OCI-LY7 (cell line): ENCODE results near the gene NMRK2. TPM values are rescaled to one million over a fixed set of nuclear protein-coding genes. Genes with fewer than 3 reads are reported as not detected.
"Not testable (repeated sequence)": the region's sequence is repeated elsewhere in the genome, so short reads cannot be mapped to it uniquely, and the experiment has no call there.

Source experiments
- BruUV-seq: library from RNA; stranded (reverse); fragments of 400-500 nt; replicated peaks from 2 replicates; lab custom pipeline; 2021; lab: Mats Ljungman, UMichigan
- CTCF ChIA-PET: fragments of 300-600 bp; sonication (Branson Sonifier 250); formaldehyde crosslinking; loops from one replicate; lab custom pipeline; 2022; ENCODE audit warnings: antibody characterized with exemption; ENCODE audit not compliant: unreplicated experiment; lab: Charles Lee
- POLR2A ChIA-PET: fragments of 300-600 bp; sonication (Branson Sonifier 250); formaldehyde crosslinking; loops from one replicate; lab custom pipeline; 2022; ENCODE audit warnings: antibody characterized with exemption; lab: Charles Lee
- DNase-seq: peaks from one replicate; pipeline ENCODE4 v3.0.0-alpha.2; 2015; ENCODE audit warnings: low spot score
- H2AFZ ChIP-seq: fragments of 200-600 bp; sonication (generic), shearing (Covaris generic); 2 replicates; pipeline ENCODE4 v1.6.1; 2014; ENCODE audit warnings: mild to moderate bottlenecking, antibody characterized with exemption, low read length, moderate library complexity
- H3K27ac ChIP-seq: fragments of 200-600 bp; sonication (generic); 2 replicates; pipeline ENCODE4 v1.5.1; 2014; ENCODE audit warnings: mixed run types, low read depth, mild to moderate bottlenecking, moderate library complexity, low read length, inconsistent platforms; ENCODE audit not compliant: poor library complexity, severe bottlenecking
- H3K36me3 ChIP-seq: fragments of 200-600 bp; sonication (generic); 2 replicates; pipeline ENCODE4 v1.6.1; 2014; ENCODE audit warnings: mild to moderate bottlenecking, antibody characterized with exemption, low read length, moderate library complexity, mixed read lengths; ENCODE audit not compliant: insufficient read depth
- H3K4me1 ChIP-seq: fragments of 200-600 bp; sonication (generic); 2 replicates; pipeline ENCODE4 v1.5.1; 2014; ENCODE audit warnings: mild to moderate bottlenecking, low read length; ENCODE audit not compliant: insufficient read depth, poor library complexity, severe bottlenecking
- H3K4me2 ChIP-seq: fragments of 200-600 bp; sonication (generic); 2 replicates; pipeline ENCODE4 v1.6.1; 2014; ENCODE audit warnings: mild to moderate bottlenecking, low read length
- H3K4me3 ChIP-seq: fragments of 200-600 bp; sonication (generic); 2 replicates; pipeline ENCODE4 v1.5.1; 2014; ENCODE audit warnings: mild to moderate bottlenecking, low read depth, low read length; ENCODE audit not compliant: poor library complexity, severe bottlenecking
- H3K79me2 ChIP-seq: fragments of 200-600 bp; sonication (generic); 2 replicates; pipeline ENCODE4 v1.6.1; 2016; ENCODE audit warnings: low read depth, mild to moderate bottlenecking, low read length, moderate library complexity, mixed read lengths; ENCODE audit not compliant: insufficient read depth
- H3K9me2 ChIP-seq: fragments of 200-600 bp; sonication (generic); 2 replicates; pipeline ENCODE4 v1.6.1; 2016; ENCODE audit warnings: mild to moderate bottlenecking, low read length, mixed read lengths; ENCODE audit not compliant: insufficient read depth
- H3K9me3 ChIP-seq: fragments of 200-600 bp; sonication (generic); 2 replicates; pipeline ENCODE4 v1.6.1; 2014; ENCODE audit warnings: mild to moderate bottlenecking, mixed run types, low read length, mixed read lengths
- H4K20me1 ChIP-seq: fragments of 200-600 bp; sonication (generic); 2 replicates; pipeline ENCODE4 v1.6.1; 2014; ENCODE audit warnings: mild to moderate bottlenecking, antibody characterized with exemption, low read length, moderate library complexity, mixed read lengths; ENCODE audit not compliant: insufficient read depth
- CTCF ChIP-seq: fragments of 200-600 bp; sonication (generic); conservative IDR thresholded peaks from 2 replicates; pipeline ENCODE4 v1.5.1; 2014; ENCODE audit warnings: mild to moderate bottlenecking, antibody characterized with exemption, low read length, moderate library complexity, mixed read lengths
- EZH2phosphoT487 ChIP-seq: fragments of 200-600 bp; sonication (generic); IDR thresholded peaks from 2 replicates; pipeline ENCODE4 v1.6.1; 2018; ENCODE audit warnings: low read depth, borderline replicate concordance, mild to moderate bottlenecking, mixed run types, antibody characterized with exemption, low read length, moderate library complexity, mixed read lengths
- intact Hi-C: fragments of 100-400 bp; cut with micrococcal nuclease; formaldehyde crosslinking; loops from one replicate; pipeline ENCODE4 v1.10.0; 2022; ENCODE audit not compliant: unreplicated experiment
- total RNA-seq, 2 experiments: library from RNA; depleted of rRNA in 1 of 2; stranded (reverse); fragments of >200 nt in 1 of 2; shearing (Covaris generic) in 1 of 2; gene quantifications; 2 replicates each; pipeline ENCODE4 v1.2.3, GENCODE V29; 2014 to 2022

Gene NMRK2
- total RNA-seq, 2 experiments from 2014 or later: not detected

GRCh38 chr19:3950871-3951861, 18.3 kb downstream of the NMRK2 start:
- ChIA-PET CTCF (no interaction called here), POLR2A (no interaction called here)
- no peaks in the 10 kb centered on the region for H3K9me2 ChIP-seq
- H3K4me3 ChIP-seq: no peak overlapping the region
- no peak for TF ChIP-seq EZH2phosphoT487
- TF ChIP-seq CTCF: no peak
- H3K9me3 ChIP-seq: no peaks in the 10 kb centered on the region
- H3K79me2 ChIP-seq: no peaks in the 10 kb centered on the region
- no peaks in the 10 kb centered on the region for H3K4me1 ChIP-seq
- no peak overlapping the region for H3K27ac ChIP-seq
- no TSS peak for BruUV-seq
- H4K20me1 ChIP-seq: no peaks in the 10 kb centered on the region
- no peak for DNase-seq
- H3K36me3 ChIP-seq: peaks cover 5% of the 10 kb centered on the region; the same call in 1 of the 2 replicates
- H3K4me2 ChIP-seq: no peak overlapping the region
- intact Hi-C loops: no loop called here
- no peak overlapping the region for H2AFZ ChIP-seq

- H3K9me2 ChIP-seq, H3K4me3 ChIP-seq, DNase-seq, H3K79me2 ChIP-seq, H4K20me1 ChIP-seq, CTCF ChIA-PET, H2AFZ ChIP-seq, H3K4me2 ChIP-seq, BruUV-seq, H3K4me1 ChIP-seq, H3K9me3 ChIP-seq, H3K27ac ChIP-seq, intact Hi-C loops: not testable (repeated sequence)
- POLR2A ChIA-PET: interaction anchor here (0.7 kb wide), 1 partner anchor 17 kb away, joined by 3 read pairs; no protein-coding TSS in a partner anchor
- peaks cover 13% of the 10 kb centered on the region for H3K36me3 ChIP-seq
These were observed 19.9 kb downstream of the NMRK2 start for GRCh38 chr19:3952755-3953276.

- ChIA-PET CTCF (no interaction called here), POLR2A (interaction anchor here (0.7 kb wide), 1 partner anchor 1267 kb away, joined by 6 read pairs; no protein-coding TSS in a partner anchor)
- Histone ChIP-seq H3K4me3 (no peak overlapping the region), H2AFZ (no peak overlapping the region), H3K36me3 (peaks cover 20% of the 10 kb centered on the region), H3K4me2 (no peak overlapping the region), H3K79me2 (no peaks in the 10 kb centered on the region), H3K9me2 (no peaks in the 10 kb centered on the region), H3K4me1 (no peaks in the 10 kb centered on the region), H3K27ac (no peak overlapping the region), H4K20me1 (no peaks in the 10 kb centered on the region), H3K9me3 (no peaks in the 10 kb centered on the region)
- no peak for TF ChIP-seq EZH2phosphoT487
- TF ChIP-seq CTCF: no peak
- DNase-seq: no peak
- intact Hi-C loops: no loop called here
- no TSS peak for BruUV-seq
These were observed 21.2 kb downstream of the NMRK2 start for GRCh38 chr19:3954107-3954506.

GRCh38 chr19:3955276-3955675, 22.4 kb downstream of the NMRK2 start:
- H3K4me3 ChIP-seq, H3K79me2 ChIP-seq, H3K9me3 ChIP-seq, CTCF ChIA-PET, H3K27ac ChIP-seq, intact Hi-C loops, H3K9me2 ChIP-seq, H4K20me1 ChIP-seq, BruUV-seq, DNase-seq, H3K4me2 ChIP-seq, H2AFZ ChIP-seq, H3K4me1 ChIP-seq, POLR2A ChIA-PET: not testable (repeated sequence)
- peaks cover 29% of the 10 kb centered on the region for H3K36me3 ChIP-seq
